WTC11 (cell line): Measurements from ENCODE around the gene AKAP6. TPM values are rescaled to one million over a fixed set of nuclear protein-coding genes. Genes with fewer than 3 reads are reported as not detected.

Source experiments
- ATAC-seq: fragments of 200-7000 bp; cut with Tn5 transposase; 2 replicates; pipeline ENCODE4 v1.10.0; 2021; ENCODE audit warnings: mild to moderate bottlenecking, moderate library complexity
- CTCF ChIA-PET: fragments of 300-600 bp; sonication (Branson Sonifier 250); formaldehyde crosslinking; loops from one replicate; lab custom pipeline; 2021; ENCODE audit warnings: antibody characterized with exemption; lab: Charles Lee
- POLR2A ChIA-PET: fragments of 350-600 bp; sonication (Branson Sonifier 250); formaldehyde crosslinking; loops from one replicate; lab custom pipeline; 2021; ENCODE audit warnings: antibody characterized with exemption; lab: Charles Lee
- DNase-seq: peaks from one replicate; pipeline ENCODE4 v3.0.0; 2021; ENCODE audit warnings: low spot score
- H3K27ac Mint-ChIP-seq: 2 replicates; pipeline ENCODE4 v1.8.0; 2021; ENCODE audit warnings: mixed read lengths
- H3K27me3 Mint-ChIP-seq: 2 replicates; pipeline ENCODE4 v1.8.0; 2021; ENCODE audit warnings: low read depth, mild to moderate bottlenecking, moderate library complexity, mixed read lengths
- H3K36me3 Mint-ChIP-seq: 2 replicates; pipeline ENCODE4 v1.8.0; 2021; ENCODE audit warnings: mixed read lengths
- H3K4me1 Mint-ChIP-seq: 2 replicates; pipeline ENCODE4 v1.8.0; 2022; ENCODE audit warnings: mixed read lengths
- H3K4me3 Mint-ChIP-seq: 2 replicates; pipeline ENCODE4 v1.8.0; 2021; ENCODE audit warnings: mild to moderate bottlenecking, moderate library complexity, mixed read lengths
- H3K9me3 Mint-ChIP-seq: 2 replicates; pipeline ENCODE4 v1.8.0; 2021; ENCODE audit warnings: mixed read lengths
- EMX1 ChIP-seq: fragments of 250-450 bp; sonication (Bioruptor Pico); IDR thresholded peaks from 2 replicates; pipeline ENCODE4 v1.8.0; 2021; ENCODE audit warnings: mild to moderate bottlenecking
- HMGA2 ChIP-seq: fragments of 250-450 bp; sonication (Bioruptor Pico); IDR thresholded peaks from 2 replicates; pipeline ENCODE4 v1.4.0; 2021; ENCODE audit warnings: mild to moderate bottlenecking, moderate library complexity
- NFE2L1 ChIP-seq: sonication (generic); formaldehyde crosslinking; IDR thresholded peaks from 2 replicates; pipeline ENCODE4 v1.8.1; 2023; ENCODE audit warnings: missing genetic modification reagents
- SP1 ChIP-seq: sonication (generic); formaldehyde crosslinking; conservative IDR thresholded peaks from 2 replicates; pipeline ENCODE4 v1.8.1; 2022; ENCODE audit warnings: missing genetic modification reagents
- TCF7 ChIP-seq: sonication (generic); formaldehyde crosslinking; IDR thresholded peaks from 2 replicates; pipeline ENCODE4 v1.8.0; 2022; ENCODE audit warnings: mild to moderate bottlenecking, low read depth, missing genetic modification reagents, moderate library complexity
- TEAD4 ChIP-seq: sonication (generic); formaldehyde crosslinking; IDR thresholded peaks from 2 replicates; pipeline ENCODE4 v1.8.0; 2022; ENCODE audit warnings: mild to moderate bottlenecking, missing genetic modification reagents
- ZNF232 ChIP-seq: sonication (generic); formaldehyde crosslinking; IDR thresholded peaks from 2 replicates; pipeline ENCODE4 v1.8.0; 2022; ENCODE audit warnings: mild to moderate bottlenecking, missing genetic modification reagents
- total RNA-seq: library from RNA; stranded (reverse); gene quantifications from 3 replicates; pipeline ENCODE4 v1.2.3, GENCODE V29; 2021
- TF ChIP-seq, protein P1 (sequence below): fragments of 250-450 bp; sonication (Bioruptor Pico); IDR thresholded peaks from 2 replicates; pipeline ENCODE4 v1.9.0; 2021; ENCODE audit warnings: moderate library complexity, mild to moderate bottlenecking, inconsistent platforms, borderline replicate concordance
- TF ChIP-seq, protein P2 (sequence below): sonication (generic); formaldehyde crosslinking; IDR thresholded peaks from 2 replicates; pipeline ENCODE4 v1.8.1; 2022; ENCODE audit warnings: mild to moderate bottlenecking, moderate library complexity, missing genetic modification reagents
- TF ChIP-seq, protein P3 (sequence below): sonication (generic); formaldehyde crosslinking; conservative IDR thresholded peaks from 2 replicates; pipeline ENCODE4 v1.8.1; 2023; ENCODE audit warnings: mild to moderate bottlenecking, low read depth, missing genetic modification reagents, moderate library complexity
- TF ChIP-seq, protein P4 (sequence below): sonication (generic); formaldehyde crosslinking; IDR thresholded peaks from 2 replicates; pipeline ENCODE4 v1.8.0; 2022; ENCODE audit warnings: mild to moderate bottlenecking, missing genetic modification reagents
- TF ChIP-seq, protein P5 (sequence below): fragments of 250-450 bp; sonication (Bioruptor Pico); IDR thresholded peaks from 2 replicates; pipeline ENCODE4 v1.9.0; 2021; ENCODE audit warnings: mild to moderate bottlenecking
- TF ChIP-seq, protein P6 (sequence below): fragments of 250-450 bp; sonication (Bioruptor Pico); IDR thresholded peaks from 2 replicates; pipeline ENCODE4 v1.8.0; 2021; ENCODE audit warnings: mild to moderate bottlenecking
- TF ChIP-seq, protein P7 (sequence below): sonication (generic); formaldehyde crosslinking; IDR thresholded peaks from 2 replicates; pipeline ENCODE4 v1.8.1; 2023; ENCODE audit warnings: mild to moderate bottlenecking, missing genetic modification reagents, borderline replicate concordance
- TF ChIP-seq, protein P8 (sequence below): sonication (generic); formaldehyde crosslinking; IDR thresholded peaks from 2 replicates; pipeline ENCODE4 v1.8.1; 2022; ENCODE audit warnings: missing genetic modification reagents, borderline replicate concordance

Gene AKAP6
- total RNA-seq, 1 experiment from 2014 or later, result 0.63 TPM

DNA sequence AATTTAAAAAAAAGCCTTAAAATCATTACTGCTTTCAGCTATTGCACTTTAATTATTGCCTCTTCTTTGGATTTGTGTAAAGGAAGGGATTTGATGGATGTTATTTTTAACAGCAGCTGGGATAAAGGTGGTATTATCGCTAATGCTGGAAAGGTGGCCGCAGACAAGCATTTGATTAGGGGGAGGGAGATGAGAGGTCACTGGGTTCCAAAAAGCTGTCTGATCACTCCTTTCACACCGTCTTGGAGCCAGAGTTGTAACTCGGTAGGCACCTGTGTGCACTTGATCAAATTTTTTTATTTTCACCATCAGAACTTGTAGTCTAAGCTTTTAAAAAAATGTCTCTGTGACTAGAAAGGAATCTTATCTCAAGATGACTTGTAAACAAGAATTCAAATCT is 99.8 kb downstream of the AKAP6 start:
- CTCF ChIA-PET, result no interaction called here
- H3K4me3 Mint-ChIP-seq, result no peak overlapping the region
- no peak for DNase-seq
- peaks cover 24% of the 10 kb centered on the region for H3K4me1 Mint-ChIP-seq
- H3K36me3 Mint-ChIP-seq, result no peaks in the 10 kb centered on the region
- ATAC-seq, result no peak
- peaks cover 13% of the 10 kb centered on the region for H3K9me3 Mint-ChIP-seq
- H3K27me3 Mint-ChIP-seq, result no peaks in the 10 kb centered on the region
- H3K27ac Mint-ChIP-seq, result no peak overlapping the region
- TF ChIP-seq TCF7 (CRISPR knock-in tag), result no peak
- TF ChIP-seq, protein P1, sequence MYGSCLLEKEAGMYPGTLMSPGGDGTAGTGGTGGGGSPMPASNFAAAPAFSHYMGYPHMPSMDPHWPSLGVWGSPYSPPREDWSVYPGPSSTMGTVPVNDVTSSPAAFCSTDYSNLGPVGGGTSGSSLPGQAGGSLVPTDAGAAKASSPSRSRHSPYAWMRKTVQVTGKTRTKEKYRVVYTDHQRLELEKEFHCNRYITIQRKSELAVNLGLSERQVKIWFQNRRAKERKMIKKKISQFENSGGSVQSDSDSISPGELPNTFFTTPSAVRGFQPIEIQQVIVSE (CRISPR knock-in tag), result no peak
- TF ChIP-seq SP1 (CRISPR knock-in tag), result no peak
- TF ChIP-seq, protein P2, sequence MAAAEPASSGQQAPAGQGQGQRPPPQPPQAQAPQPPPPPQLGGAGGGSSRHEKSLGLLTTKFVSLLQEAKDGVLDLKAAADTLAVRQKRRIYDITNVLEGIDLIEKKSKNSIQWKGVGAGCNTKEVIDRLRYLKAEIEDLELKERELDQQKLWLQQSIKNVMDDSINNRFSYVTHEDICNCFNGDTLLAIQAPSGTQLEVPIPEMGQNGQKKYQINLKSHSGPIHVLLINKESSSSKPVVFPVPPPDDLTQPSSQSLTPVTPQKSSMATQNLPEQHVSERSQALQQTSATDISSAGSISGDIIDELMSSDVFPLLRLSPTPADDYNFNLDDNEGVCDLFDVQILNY (CRISPR knock-in tag), result no peak
- TF ChIP-seq, protein P3, sequence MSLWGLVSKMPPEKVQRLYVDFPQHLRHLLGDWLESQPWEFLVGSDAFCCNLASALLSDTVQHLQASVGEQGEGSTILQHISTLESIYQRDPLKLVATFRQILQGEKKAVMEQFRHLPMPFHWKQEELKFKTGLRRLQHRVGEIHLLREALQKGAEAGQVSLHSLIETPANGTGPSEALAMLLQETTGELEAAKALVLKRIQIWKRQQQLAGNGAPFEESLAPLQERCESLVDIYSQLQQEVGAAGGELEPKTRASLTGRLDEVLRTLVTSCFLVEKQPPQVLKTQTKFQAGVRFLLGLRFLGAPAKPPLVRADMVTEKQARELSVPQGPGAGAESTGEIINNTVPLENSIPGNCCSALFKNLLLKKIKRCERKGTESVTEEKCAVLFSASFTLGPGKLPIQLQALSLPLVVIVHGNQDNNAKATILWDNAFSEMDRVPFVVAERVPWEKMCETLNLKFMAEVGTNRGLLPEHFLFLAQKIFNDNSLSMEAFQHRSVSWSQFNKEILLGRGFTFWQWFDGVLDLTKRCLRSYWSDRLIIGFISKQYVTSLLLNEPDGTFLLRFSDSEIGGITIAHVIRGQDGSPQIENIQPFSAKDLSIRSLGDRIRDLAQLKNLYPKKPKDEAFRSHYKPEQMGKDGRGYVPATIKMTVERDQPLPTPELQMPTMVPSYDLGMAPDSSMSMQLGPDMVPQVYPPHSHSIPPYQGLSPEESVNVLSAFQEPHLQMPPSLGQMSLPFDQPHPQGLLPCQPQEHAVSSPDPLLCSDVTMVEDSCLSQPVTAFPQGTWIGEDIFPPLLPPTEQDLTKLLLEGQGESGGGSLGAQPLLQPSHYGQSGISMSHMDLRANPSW (CRISPR knock-in tag), result no peak
- no peak for TF ChIP-seq TEAD4 (CRISPR knock-in tag)
- TF ChIP-seq, protein P4, sequence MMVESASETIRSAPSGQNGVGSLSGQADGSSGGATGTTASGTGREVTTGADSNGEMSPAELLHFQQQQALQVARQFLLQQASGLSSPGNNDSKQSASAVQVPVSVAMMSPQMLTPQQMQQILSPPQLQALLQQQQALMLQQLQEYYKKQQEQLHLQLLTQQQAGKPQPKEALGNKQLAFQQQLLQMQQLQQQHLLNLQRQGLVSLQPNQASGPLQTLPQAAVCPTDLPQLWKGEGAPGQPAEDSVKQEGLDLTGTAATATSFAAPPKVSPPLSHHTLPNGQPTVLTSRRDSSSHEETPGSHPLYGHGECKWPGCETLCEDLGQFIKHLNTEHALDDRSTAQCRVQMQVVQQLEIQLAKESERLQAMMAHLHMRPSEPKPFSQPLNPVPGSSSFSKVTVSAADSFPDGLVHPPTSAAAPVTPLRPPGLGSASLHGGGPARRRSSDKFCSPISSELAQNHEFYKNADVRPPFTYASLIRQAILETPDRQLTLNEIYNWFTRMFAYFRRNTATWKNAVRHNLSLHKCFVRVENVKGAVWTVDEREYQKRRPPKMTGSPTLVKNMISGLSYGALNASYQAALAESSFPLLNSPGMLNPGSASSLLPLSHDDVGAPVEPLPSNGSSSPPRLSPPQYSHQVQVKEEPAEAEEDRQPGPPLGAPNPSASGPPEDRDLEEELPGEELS (CRISPR knock-in tag), result no peak
- TF ChIP-seq NFE2L1 (CRISPR knock-in tag), result no peak
- TF ChIP-seq, protein P5, sequence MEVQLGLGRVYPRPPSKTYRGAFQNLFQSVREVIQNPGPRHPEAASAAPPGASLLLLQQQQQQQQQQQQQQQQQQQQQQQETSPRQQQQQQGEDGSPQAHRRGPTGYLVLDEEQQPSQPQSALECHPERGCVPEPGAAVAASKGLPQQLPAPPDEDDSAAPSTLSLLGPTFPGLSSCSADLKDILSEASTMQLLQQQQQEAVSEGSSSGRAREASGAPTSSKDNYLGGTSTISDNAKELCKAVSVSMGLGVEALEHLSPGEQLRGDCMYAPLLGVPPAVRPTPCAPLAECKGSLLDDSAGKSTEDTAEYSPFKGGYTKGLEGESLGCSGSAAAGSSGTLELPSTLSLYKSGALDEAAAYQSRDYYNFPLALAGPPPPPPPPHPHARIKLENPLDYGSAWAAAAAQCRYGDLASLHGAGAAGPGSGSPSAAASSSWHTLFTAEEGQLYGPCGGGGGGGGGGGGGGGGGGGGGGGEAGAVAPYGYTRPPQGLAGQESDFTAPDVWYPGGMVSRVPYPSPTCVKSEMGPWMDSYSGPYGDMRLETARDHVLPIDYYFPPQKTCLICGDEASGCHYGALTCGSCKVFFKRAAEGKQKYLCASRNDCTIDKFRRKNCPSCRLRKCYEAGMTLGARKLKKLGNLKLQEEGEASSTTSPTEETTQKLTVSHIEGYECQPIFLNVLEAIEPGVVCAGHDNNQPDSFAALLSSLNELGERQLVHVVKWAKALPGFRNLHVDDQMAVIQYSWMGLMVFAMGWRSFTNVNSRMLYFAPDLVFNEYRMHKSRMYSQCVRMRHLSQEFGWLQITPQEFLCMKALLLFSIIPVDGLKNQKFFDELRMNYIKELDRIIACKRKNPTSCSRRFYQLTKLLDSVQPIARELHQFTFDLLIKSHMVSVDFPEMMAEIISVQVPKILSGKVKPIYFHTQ (CRISPR knock-in tag), result no peak
- no peak for TF ChIP-seq EMX1 (CRISPR knock-in tag)
- TF ChIP-seq, protein P6, sequence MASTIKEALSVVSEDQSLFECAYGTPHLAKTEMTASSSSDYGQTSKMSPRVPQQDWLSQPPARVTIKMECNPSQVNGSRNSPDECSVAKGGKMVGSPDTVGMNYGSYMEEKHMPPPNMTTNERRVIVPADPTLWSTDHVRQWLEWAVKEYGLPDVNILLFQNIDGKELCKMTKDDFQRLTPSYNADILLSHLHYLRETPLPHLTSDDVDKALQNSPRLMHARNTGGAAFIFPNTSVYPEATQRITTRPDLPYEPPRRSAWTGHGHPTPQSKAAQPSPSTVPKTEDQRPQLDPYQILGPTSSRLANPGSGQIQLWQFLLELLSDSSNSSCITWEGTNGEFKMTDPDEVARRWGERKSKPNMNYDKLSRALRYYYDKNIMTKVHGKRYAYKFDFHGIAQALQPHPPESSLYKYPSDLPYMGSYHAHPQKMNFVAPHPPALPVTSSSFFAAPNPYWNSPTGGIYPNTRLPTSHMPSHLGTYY, result no peak
- TF ChIP-seq ZNF232 (CRISPR knock-in tag), result no peak
- TF ChIP-seq HMGA2, result no peak
- TF ChIP-seq, protein P7, sequence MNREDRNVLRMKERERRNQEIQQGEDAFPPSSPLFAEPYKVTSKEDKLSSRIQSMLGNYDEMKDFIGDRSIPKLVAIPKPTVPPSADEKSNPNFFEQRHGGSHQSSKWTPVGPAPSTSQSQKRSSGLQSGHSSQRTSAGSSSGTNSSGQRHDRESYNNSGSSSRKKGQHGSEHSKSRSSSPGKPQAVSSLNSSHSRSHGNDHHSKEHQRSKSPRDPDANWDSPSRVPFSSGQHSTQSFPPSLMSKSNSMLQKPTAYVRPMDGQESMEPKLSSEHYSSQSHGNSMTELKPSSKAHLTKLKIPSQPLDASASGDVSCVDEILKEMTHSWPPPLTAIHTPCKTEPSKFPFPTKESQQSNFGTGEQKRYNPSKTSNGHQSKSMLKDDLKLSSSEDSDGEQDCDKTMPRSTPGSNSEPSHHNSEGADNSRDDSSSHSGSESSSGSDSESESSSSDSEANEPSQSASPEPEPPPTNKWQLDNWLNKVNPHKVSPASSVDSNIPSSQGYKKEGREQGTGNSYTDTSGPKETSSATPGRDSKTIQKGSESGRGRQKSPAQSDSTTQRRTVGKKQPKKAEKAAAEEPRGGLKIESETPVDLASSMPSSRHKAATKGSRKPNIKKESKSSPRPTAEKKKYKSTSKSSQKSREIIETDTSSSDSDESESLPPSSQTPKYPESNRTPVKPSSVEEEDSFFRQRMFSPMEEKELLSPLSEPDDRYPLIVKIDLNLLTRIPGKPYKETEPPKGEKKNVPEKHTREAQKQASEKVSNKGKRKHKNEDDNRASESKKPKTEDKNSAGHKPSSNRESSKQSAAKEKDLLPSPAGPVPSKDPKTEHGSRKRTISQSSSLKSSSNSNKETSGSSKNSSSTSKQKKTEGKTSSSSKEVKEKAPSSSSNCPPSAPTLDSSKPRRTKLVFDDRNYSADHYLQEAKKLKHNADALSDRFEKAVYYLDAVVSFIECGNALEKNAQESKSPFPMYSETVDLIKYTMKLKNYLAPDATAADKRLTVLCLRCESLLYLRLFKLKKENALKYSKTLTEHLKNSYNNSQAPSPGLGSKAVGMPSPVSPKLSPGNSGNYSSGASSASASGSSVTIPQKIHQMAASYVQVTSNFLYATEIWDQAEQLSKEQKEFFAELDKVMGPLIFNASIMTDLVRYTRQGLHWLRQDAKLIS (CRISPR knock-in tag), result no peak
- TF ChIP-seq, protein P8, sequence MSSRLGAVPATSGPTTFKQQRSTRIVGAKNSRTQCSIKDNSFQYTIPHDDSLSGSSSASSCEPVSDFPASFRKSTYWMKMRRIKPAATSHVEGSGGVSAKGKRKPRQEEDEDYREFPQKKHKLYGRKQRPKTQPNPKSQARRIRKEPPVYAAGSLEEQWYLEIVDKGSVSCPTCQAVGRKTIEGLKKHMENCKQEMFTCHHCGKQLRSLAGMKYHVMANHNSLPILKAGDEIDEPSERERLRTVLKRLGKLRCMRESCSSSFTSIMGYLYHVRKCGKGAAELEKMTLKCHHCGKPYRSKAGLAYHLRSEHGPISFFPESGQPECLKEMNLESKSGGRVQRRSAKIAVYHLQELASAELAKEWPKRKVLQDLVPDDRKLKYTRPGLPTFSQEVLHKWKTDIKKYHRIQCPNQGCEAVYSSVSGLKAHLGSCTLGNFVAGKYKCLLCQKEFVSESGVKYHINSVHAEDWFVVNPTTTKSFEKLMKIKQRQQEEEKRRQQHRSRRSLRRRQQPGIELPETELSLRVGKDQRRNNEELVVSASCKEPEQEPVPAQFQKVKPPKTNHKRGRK, result no peak
- POLR2A ChIA-PET, result no interaction called here
